K562 (cell line): ENCODE data around the gene HIVEP2. TPM values are rescaled to one million over a fixed set of nuclear protein-coding genes. Genes with fewer than 3 reads are reported as not detected.
A peak's percentile ranks its signal among the peaks of the same experiment; 100 is the strongest.

Source experiments
- BRF2 ChIP-seq: IDR thresholded peaks from 3 replicates; pipeline ENCODE4 v1.6.1; 2011; ENCODE audit warnings: borderline replicate concordance, mild to moderate bottlenecking; ENCODE audit not compliant: insufficient read length, insufficient read depth
- CHD1 ChIP-seq: fragments of 200-600 bp; sonication (generic); IDR thresholded peaks from one replicate; pipeline ENCODE4 v1.6.1; 2012; ENCODE audit warnings: mild to moderate bottlenecking, moderate library complexity, low read length, inconsistent platforms
- CSDE1 ChIP-seq, 2 experiments: fragments of 450-650 bp; IDR thresholded peaks; 2 replicates each; pipeline ENCODE4 v1.6.1; 2016; ENCODE audit warnings: mild to moderate bottlenecking in 1 of 2
- CXXC5 ChIP-seq: fragments of 250-450 bp; sonication (Bioruptor Pico); IDR thresholded peaks from 2 replicates; pipeline ENCODE4 v1.8.0; 2022; ENCODE audit warnings: inconsistent platforms, mild to moderate bottlenecking, moderate library complexity
- DNMT1 ChIP-seq: fragments of 450-650 bp; IDR thresholded peaks from 2 replicates; pipeline ENCODE4 v1.6.1; 2016; ENCODE audit warnings: antibody characterized with exemption, mild to moderate bottlenecking
- ETS1 ChIP-seq: conservative IDR thresholded peaks from 2 replicates; pipeline ENCODE4 v1.6.1; 2011; ENCODE audit warnings: low read depth, mild to moderate bottlenecking, low read length; ENCODE audit not compliant: control insufficient read depth
- FIP1L1 ChIP-seq: fragments of 200-400 bp; formaldehyde crosslinking; IDR thresholded peaks from 2 replicates; pipeline ENCODE4 v1.6.1; 2018; ENCODE audit warnings: mild to moderate bottlenecking, low read depth, low read length; ENCODE audit not compliant: poor library complexity, severe bottlenecking
- FOXA3 ChIP-seq, 2 experiments: fragments of 450-650 bp in 1 of 2; sonication (generic) in 1 of 2; formaldehyde crosslinking; IDR thresholded peaks in 1 of 2; conservative IDR thresholded peaks in 1 of 2; 2 replicates each; pipeline versions ENCODE4 v1.4.0 to v1.8.0; 2020 to 2022; ENCODE audit warnings: mild to moderate bottlenecking in 2 of 2, missing genetic modification reagents in 1 of 2
- GTF2E2 ChIP-seq: fragments of 200-800 bp; sonication (Bioruptor generic); IDR thresholded peaks from 2 replicates; pipeline ENCODE4 v1.6.1; 2016; ENCODE audit warnings: missing genetic modification characterization, missing compliant biosample characterization
- HDAC6 ChIP-seq: IDR thresholded peaks from 2 replicates; pipeline ENCODE4 v1.6.1; 2012; ENCODE audit warnings: low read depth, mild to moderate bottlenecking, control low read depth, inconsistent platforms, low read length, moderate library complexity
- ILK ChIP-seq: fragments of 450-650 bp; IDR thresholded peaks from 2 replicates; pipeline ENCODE4 v1.6.1; 2016; ENCODE audit warnings: missing genetic modification characterization, low read depth, mild to moderate bottlenecking, missing compliant biosample characterization, moderate library complexity, borderline replicate concordance
- KDM5B ChIP-seq: fragments of 200-600 bp; sonication (generic); IDR thresholded peaks from 2 replicates; pipeline ENCODE4 v1.6.1; 2012; ENCODE audit warnings: low read depth, mild to moderate bottlenecking, moderate library complexity, low read length, control low read depth, inconsistent platforms; ENCODE audit not compliant: insufficient replicate concordance
- KLF6 ChIP-seq: fragments of 250-450 bp; sonication (Bioruptor Pico); IDR thresholded peaks from 2 replicates; pipeline ENCODE4 v1.4.0; 2020; ENCODE audit warnings: mild to moderate bottlenecking, moderate library complexity, borderline replicate concordance
- MEIS2 ChIP-seq: fragments of 450-650 bp; IDR thresholded peaks from 2 replicates; pipeline ENCODE4 v1.6.1; 2014; ENCODE audit warnings: mild to moderate bottlenecking; ENCODE audit not compliant: partially characterized antibody
- MLX ChIP-seq, 2 experiments: fragments of 450-650 bp in 1 of 2; sonication (generic) in 1 of 2; formaldehyde crosslinking; conservative IDR thresholded peaks; 2 replicates each; pipeline versions ENCODE4 v1.4.0 to v1.8.1; 2020 to 2022; ENCODE audit warnings: mild to moderate bottlenecking in 1 of 2, missing genetic modification reagents in 1 of 2
- NBN ChIP-seq: fragments of 450-650 bp; IDR thresholded peaks from 2 replicates; pipeline ENCODE4 v1.6.1; 2016; ENCODE audit warnings: low read depth, mild to moderate bottlenecking
- NR2C2 ChIP-seq, 2 experiments: fragments of 200-800 bp in 1 of 2; sonication (Bioruptor generic) in 1 of 2; sonication (generic) in 1 of 2; formaldehyde crosslinking in 1 of 2; IDR thresholded peaks; 2 replicates each; pipeline versions ENCODE4 v1.6.1 to v1.8.0; 2016 to 2022; ENCODE audit warnings: mild to moderate bottlenecking in 1 of 2, missing compliant biosample characterization in 1 of 2, missing genetic modification characterization in 1 of 2, missing genetic modification reagents in 1 of 2
- RBM14 ChIP-seq: fragments of 200-400 bp; formaldehyde crosslinking; IDR thresholded peaks from 2 replicates; pipeline ENCODE4 v1.6.1; 2018; ENCODE audit warnings: low read depth, mild to moderate bottlenecking, low read length, moderate library complexity, borderline replicate concordance; ENCODE audit not compliant: insufficient read depth
- SIX5 ChIP-seq, 2 experiments: IDR thresholded peaks; 2 replicates each; pipeline ENCODE4 v1.6.1; 2011; ENCODE audit warnings: low read length in 2 of 2, borderline replicate concordance in 1 of 2, low read depth in 1 of 2, mild to moderate bottlenecking in 1 of 2, moderate library complexity in 1 of 2; ENCODE audit not compliant: insufficient read depth in 1 of 2
- SMAD1 ChIP-seq: fragments of 150-350 bp; IDR thresholded peaks from 2 replicates; pipeline ENCODE4 v1.6.1; 2014; ENCODE audit warnings: low read length, low read depth; ENCODE audit not compliant: partially characterized antibody
- SMARCE1 ChIP-seq: fragments of 450-650 bp; IDR thresholded peaks from 2 replicates; pipeline ENCODE4 v1.7.1; 2016; ENCODE audit warnings: mild to moderate bottlenecking
- STAT5A ChIP-seq: IDR thresholded peaks from 2 replicates; pipeline ENCODE4 v1.6.1; 2012; ENCODE audit warnings: low read length, inconsistent platforms, borderline replicate concordance
- ZFX ChIP-seq: sonication (generic); formaldehyde crosslinking; IDR thresholded peaks from 2 replicates; pipeline ENCODE4 v1.8.0; 2022; ENCODE audit warnings: mild to moderate bottlenecking, missing genetic modification reagents, moderate library complexity
- ZNF12 ChIP-seq: sonication (generic); formaldehyde crosslinking; IDR thresholded peaks from 2 replicates; pipeline ENCODE4 v1.4.0; 2020; ENCODE audit warnings: mild to moderate bottlenecking, missing genetic modification reagents
- ZNF239 ChIP-seq: fragments of 250-450 bp; sonication (Bioruptor Pico); IDR thresholded peaks from 2 replicates; pipeline ENCODE4 v1.4.0; 2020; ENCODE audit warnings: mild to moderate bottlenecking
- polyA plus RNA-seq, 8 experiments: library from polyadenylated mRNA; depleted of rRNA in 4 of 8; stranded (reverse) in 5 of 8; unstranded in 3 of 8; fragments of >200 nt; fragmentation: Nextera tagmentation in 2 of 8; fragmentation: Illumina TruSeq in 1 of 8; extraction: Ambion mirVana in 2 of 8; extraction: Trizol in 1 of 8; gene quantifications; 2 replicates each; pipeline versions ENCODE4 v1.2.1 to v1.2.3, GENCODE V29; 2011 to 2014; ENCODE audit warnings: inconsistent platforms in 1 of 8, missing spikeins in 1 of 8
- total RNA-seq, 7 experiments: library from RNA; depleted of rRNA in 6 of 7; stranded (reverse); fragments of >200 nt in 6 of 7; fragmentation: Illumina TruSeq in 2 of 7; extraction: Trizol in 2 of 7; gene quantifications; 2 replicates each; pipeline versions ENCODE4 v1.2.1 to v1.2.3, GENCODE V29; 2011 to 2021; ENCODE audit warnings: low replicate concordance in 1 of 7

Gene HIVEP2
- total and polyA plus RNA-seq, 9 of the 15 experiments (the other 6 are each of a cell fraction or from before 2014, with no cell fraction given): under 0.01 to 1.2 (median 0.31) TPM

GRCh38 chr6:142926494-142927270 lies 18.3 kb downstream of the HIVEP2 start (continued):
- TF ChIP-seq ZFX (CRISPR knock-in tag): peak; percentile 44
- TF ChIP-seq ZNF239: no peak
- no peak for TF ChIP-seq SMARCE1
- TF ChIP-seq NR2C2 (CRISPR knock-in tag; IDR thresholded peaks at IDR 0.05): no peak
- TF ChIP-seq NR2C2 (tag; IDR thresholded peaks at IDR 0.05): peak; percentile 92
- TF ChIP-seq GTF2E2 (tag): 0 out of 2 replicates have a peak, but pooled peaks have one; percentile 9
- no peak for TF ChIP-seq MLX (CRISPR knock-in tag; conservative IDR thresholded peaks at IDR 0.05)
- TF ChIP-seq FIP1L1: no peak
- TF ChIP-seq SIX5 (IDR thresholded peaks at IDR 0.05; ENCODE audit: borderline replicate concordance in 1 of 2, insufficient read depth in 1 of 2, low read depth in 1 of 2, low read length in 2 of 2): no peak
- no peak for TF ChIP-seq ILK (tag)
- TF ChIP-seq STAT5A: no peak
- no peak for TF ChIP-seq CSDE1 (IDR thresholded peaks at IDR 0.05)
- TF ChIP-seq HDAC6: peak; percentile 77
- TF ChIP-seq NBN: no peak
- no peak for TF ChIP-seq KLF6 (CRISPR knock-in tag)
- peak; percentile 56 for TF ChIP-seq CXXC5 (CRISPR knock-in tag)
- no peak for TF ChIP-seq DNMT1
- TF ChIP-seq FOXA3 (CRISPR knock-in tag; conservative IDR thresholded peaks at IDR 0.05 in 1 of 2, IDR thresholded peaks at IDR 0.05 in 1 of 2): no peak
- no peak for TF ChIP-seq BRF2
- no peak for TF ChIP-seq SMAD1
- TF ChIP-seq ETS1: no peak
- no peak for TF ChIP-seq MEIS2
- peak; percentile 74 for TF ChIP-seq CHD1
- 0 out of 2 replicates have a peak, but pooled peaks have one; percentile 22 for TF ChIP-seq RBM14
- no peak for TF ChIP-seq KDM5B
- TF ChIP-seq ZNF12 (CRISPR knock-in tag): no peak
